CD14-positive monocyte (primary cell): Measurements from ENCODE around the gene IRF8. TPM values are rescaled to one million over a fixed set of nuclear protein-coding genes. Genes with fewer than 3 reads are reported as not detected.

ENCODE experiments used
- DNase-seq, 3 donors: peaks; one replicate each; pipeline ENCODE4 v3.0.0-alpha.2; 2011 to 2022
- H2AFZ ChIP-seq: 2 replicates; pipeline ENCODE4 v1.6.0; 2012; ENCODE audit warnings: mild to moderate bottlenecking, low read depth, low read length, inconsistent platforms; ENCODE audit not compliant: insufficient read depth, poor library complexity, severe bottlenecking
- H3K27ac ChIP-seq, 2 donors: 1 replicate in 1 of 2; 2 replicates in 1 of 2; pipeline ENCODE4 v1.5.1; 2012 to 2013; ENCODE audit warnings: low read length in 2 of 2, control low read depth in 1 of 2, inconsistent platforms in 1 of 2, low read depth in 1 of 2, mild to moderate bottlenecking in 1 of 2
- H3K27me3 ChIP-seq, 2 donors: one replicate each; pipeline versions ENCODE4 v1.6.0 to v1.6.1; 2011 to 2013; ENCODE audit warnings: low read length in 2 of 2; ENCODE audit not compliant: control insufficient read depth in 2 of 2, insufficient read depth in 2 of 2
- H3K36me3 ChIP-seq, 2 donors: replicated peaks in 1 of 2; 1 replicate in 1 of 2; 2 replicates in 1 of 2; pipeline versions ENCODE4 v1.5.1 to v1.6.1; 2012 to 2013; ENCODE audit warnings: low read length in 2 of 2, control low read depth in 1 of 2, inconsistent platforms in 1 of 2, mild to moderate bottlenecking in 1 of 2; ENCODE audit not compliant: insufficient read depth in 2 of 2, control insufficient read depth in 1 of 2
- H3K4me1 ChIP-seq, 2 donors: 1 replicate in 1 of 2; 2 replicates in 1 of 2; pipeline versions ENCODE4 v1.5.1 to v1.6.1; 2012 to 2013; ENCODE audit warnings: low read length in 2 of 2, control low read depth in 1 of 2, inconsistent platforms in 1 of 2, mild to moderate bottlenecking in 1 of 2, moderate library complexity in 1 of 2; ENCODE audit not compliant: insufficient read depth in 2 of 2, control insufficient read depth in 1 of 2
- H3K4me2 ChIP-seq: replicated peaks from 2 replicates; pipeline ENCODE3; 2012; ENCODE audit warnings: low read length, moderate library complexity, mild to moderate bottlenecking; ENCODE audit not compliant: poor library complexity, severe bottlenecking; ENCODE audit errors: extremely low read depth
- H3K4me3 ChIP-seq, 3 experiments: fragments of 200-600 bp in 1 of 3; sonication (generic) in 1 of 3; replicated peaks in 1 of 3; 1 replicate in 2 of 3; 2 replicates in 1 of 3; pipeline ENCODE4 v1.5.1; 2011 to 2013; ENCODE audit warnings: low read length in 3 of 3, mild to moderate bottlenecking in 3 of 3, control low read depth in 2 of 3, low read depth in 2 of 3, inconsistent platforms in 1 of 3, moderate library complexity in 1 of 3
- H3K79me2 ChIP-seq: 2 replicates; pipeline ENCODE4 v1.6.0; 2012; ENCODE audit warnings: mild to moderate bottlenecking, control low read depth, inconsistent platforms, low read length, moderate library complexity; ENCODE audit not compliant: insufficient read depth
- H3K9ac ChIP-seq: 2 replicates; pipeline ENCODE4 v1.6.0; 2017; ENCODE audit warnings: low read length, mild to moderate bottlenecking; ENCODE audit not compliant: insufficient read depth, poor library complexity, severe bottlenecking
- H3K9me3 ChIP-seq, 2 donors: replicated peaks in 1 of 2; 1 replicate in 1 of 2; 2 replicates in 1 of 2; pipeline versions ENCODE4 v1.5.1 to v1.6.1; 2012 to 2013; ENCODE audit warnings: low read length in 2 of 2, control low read depth in 1 of 2; ENCODE audit not compliant: control insufficient read depth in 1 of 2, insufficient read depth in 1 of 2
- H4K20me1 ChIP-seq: 2 replicates; pipeline ENCODE4 v1.6.0; 2012; ENCODE audit warnings: mild to moderate bottlenecking, low read length, control low read depth, moderate library complexity; ENCODE audit not compliant: insufficient read depth
- H3K27ac Mint-ChIP-seq, 7 donors: one replicate each; pipeline ENCODE4 v1.8.0; 2020; ENCODE audit warnings: mild to moderate bottlenecking in 7 of 7, mixed read lengths in 7 of 7, moderate library complexity in 6 of 7, inconsistent platforms in 2 of 7
- H3K27me3 Mint-ChIP-seq, 3 donors: one replicate each; pipeline ENCODE4 v1.8.0; 2021 to 2022; ENCODE audit warnings: low read depth in 3 of 3, mild to moderate bottlenecking in 3 of 3, mixed read lengths in 3 of 3, moderate library complexity in 3 of 3, inconsistent platforms in 1 of 3
- H3K36me3 Mint-ChIP-seq, 2 donors: one replicate each; pipeline ENCODE4 v1.8.0; 2020; ENCODE audit warnings: mixed read lengths in 2 of 2, inconsistent platforms in 1 of 2, mild to moderate bottlenecking in 1 of 2
- H3K4me1 Mint-ChIP-seq: one replicate; pipeline ENCODE4 v1.8.0; 2020; ENCODE audit warnings: mild to moderate bottlenecking, mixed read lengths
- H3K4me3 Mint-ChIP-seq, 2 donors: one replicate each; pipeline ENCODE4 v1.8.0; 2020; ENCODE audit warnings: mild to moderate bottlenecking in 2 of 2, mixed read lengths in 2 of 2, moderate library complexity in 1 of 2
- H3K9me3 Mint-ChIP-seq, 7 donors: one replicate each; pipeline ENCODE4 v1.8.0; 2020 to 2022; ENCODE audit warnings: mixed read lengths in 7 of 7, mild to moderate bottlenecking in 6 of 7, moderate library complexity in 6 of 7, inconsistent platforms in 2 of 7
- WGBS: methylation state at CpG from one replicate; pipeline ENCODE4 v1.1.5; 2013; ENCODE audit warnings: missing lambda C conversion rate; ENCODE audit not compliant: insufficient coverage; 5-methylcytosine and 5-hydroxymethylcytosine counted together
- intact Hi-C, 2 donors: fragments of 100-400 bp; cut with micrococcal nuclease; formaldehyde crosslinking; loops; one replicate each; pipeline versions ENCODE4 v1.15.0 to v1.15.1; 2023
- polyA plus RNA-seq, 3 donors: library from polyadenylated mRNA; depleted of rRNA in 1 of 3; unstranded in 2 of 3; stranded (reverse) in 1 of 3; fragments of 300-500 nt in 2 of 3; fragments of >200 nt in 1 of 3; fragmentation: Illumina TruSeq in 2 of 3; gene quantifications; 1 replicate in 2 of 3; 2 replicates in 1 of 3; pipeline ENCODE4 v1.2.3, GENCODE V29; 2012 to 2021
- TF ChIP-seq, protein P1 (sequence below): fragments of 200-600 bp; IDR thresholded peaks from one replicate; pipeline ENCODE4 v1.8.0; 2022; ENCODE audit warnings: antibody characterized with exemption, mild to moderate bottlenecking

IRF8 gene
- polyA plus RNA-seq, 3 donors, result 157 to 187 (median 184) TPM

DNA sequence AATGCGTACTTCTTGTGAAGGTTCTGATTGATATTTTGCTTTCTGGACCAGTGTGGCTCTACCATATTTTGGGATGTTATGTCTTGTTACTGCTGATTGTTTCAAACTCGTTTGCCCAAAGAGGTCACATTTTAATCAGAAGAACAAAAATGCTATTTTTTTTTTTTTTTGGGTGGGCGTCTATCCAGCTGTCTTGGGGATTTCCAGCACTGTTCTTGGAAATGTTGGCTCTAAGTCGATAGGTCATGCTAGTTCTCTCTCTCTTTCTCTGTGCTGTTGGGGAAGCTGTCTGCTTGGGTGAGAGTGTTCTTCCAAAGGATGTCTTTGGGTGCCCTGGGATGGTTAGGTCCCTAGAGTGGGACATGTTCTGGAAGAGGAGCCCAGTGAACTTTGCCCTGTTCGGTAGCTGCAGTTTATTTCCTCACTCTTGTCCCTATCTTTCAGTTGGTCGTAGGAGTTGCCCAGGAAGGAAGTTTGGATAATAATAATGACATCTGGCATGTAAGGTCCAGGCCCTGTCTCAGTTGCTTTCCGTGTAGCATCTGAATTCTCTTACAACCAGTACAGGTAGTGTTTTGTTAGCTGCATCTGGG lies 2.9 kb downstream of the IRF8 start:
- DNase-seq, result no peak
- Histone ChIP-seq H3K79me2 (peaks cover 99% of the 10 kb centered on the region), H4K20me1 (peaks cover 68% of the 10 kb centered on the region), H3K4me1 (peaks cover 81 to 90% of the 10 kb centered on the region in 2 donors), H3K9me3 (no peaks in the 10 kb centered on the region), H3K4me3 (peak overlapping the region; percentile 72 to 98 (median 97)), H3K27me3 (no peaks in the 10 kb centered on the region), H3K36me3 (peaks cover 34 to 45% of the 10 kb centered on the region in 2 donors), H2AFZ (no peak overlapping the region), H3K9ac (peak overlapping the region; percentile 11), H3K27ac (peak overlapping the region; percentile 51 to 89), H3K4me2 (peak overlapping the region; percentile 96)
- no peaks in the 10 kb centered on the region for H3K9me3 Mint-ChIP-seq
- H3K4me3 Mint-ChIP-seq, result peak overlapping the region; percentile 91 to 96
- peaks cover 86% of the 10 kb centered on the region for H3K4me1 Mint-ChIP-seq
- H3K36me3 Mint-ChIP-seq, result peaks cover 57 to 61% of the 10 kb centered on the region in 2 donors
- H3K27me3 Mint-ChIP-seq, result no peaks in the 10 kb centered on the region
- intact Hi-C loops, result loop anchor here (2.0 to 10.0 kb wide), 6 partner anchors 45 to 115 kb away; no protein-coding TSS in a partner anchor
- TF ChIP-seq, protein P1, sequence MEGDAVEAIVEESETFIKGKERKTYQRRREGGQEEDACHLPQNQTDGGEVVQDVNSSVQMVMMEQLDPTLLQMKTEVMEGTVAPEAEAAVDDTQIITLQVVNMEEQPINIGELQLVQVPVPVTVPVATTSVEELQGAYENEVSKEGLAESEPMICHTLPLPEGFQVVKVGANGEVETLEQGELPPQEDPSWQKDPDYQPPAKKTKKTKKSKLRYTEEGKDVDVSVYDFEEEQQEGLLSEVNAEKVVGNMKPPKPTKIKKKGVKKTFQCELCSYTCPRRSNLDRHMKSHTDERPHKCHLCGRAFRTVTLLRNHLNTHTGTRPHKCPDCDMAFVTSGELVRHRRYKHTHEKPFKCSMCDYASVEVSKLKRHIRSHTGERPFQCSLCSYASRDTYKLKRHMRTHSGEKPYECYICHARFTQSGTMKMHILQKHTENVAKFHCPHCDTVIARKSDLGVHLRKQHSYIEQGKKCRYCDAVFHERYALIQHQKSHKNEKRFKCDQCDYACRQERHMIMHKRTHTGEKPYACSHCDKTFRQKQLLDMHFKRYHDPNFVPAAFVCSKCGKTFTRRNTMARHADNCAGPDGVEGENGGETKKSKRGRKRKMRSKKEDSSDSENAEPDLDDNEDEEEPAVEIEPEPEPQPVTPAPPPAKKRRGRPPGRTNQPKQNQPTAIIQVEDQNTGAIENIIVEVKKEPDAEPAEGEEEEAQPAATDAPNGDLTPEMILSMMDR, result no peak
- H3K27ac Mint-ChIP-seq, result peak overlapping the region; percentile 92 to 97 (median 95)
- WGBS, result 29% methylated on average over 3 of the region's 7 CpGs

DNA sequence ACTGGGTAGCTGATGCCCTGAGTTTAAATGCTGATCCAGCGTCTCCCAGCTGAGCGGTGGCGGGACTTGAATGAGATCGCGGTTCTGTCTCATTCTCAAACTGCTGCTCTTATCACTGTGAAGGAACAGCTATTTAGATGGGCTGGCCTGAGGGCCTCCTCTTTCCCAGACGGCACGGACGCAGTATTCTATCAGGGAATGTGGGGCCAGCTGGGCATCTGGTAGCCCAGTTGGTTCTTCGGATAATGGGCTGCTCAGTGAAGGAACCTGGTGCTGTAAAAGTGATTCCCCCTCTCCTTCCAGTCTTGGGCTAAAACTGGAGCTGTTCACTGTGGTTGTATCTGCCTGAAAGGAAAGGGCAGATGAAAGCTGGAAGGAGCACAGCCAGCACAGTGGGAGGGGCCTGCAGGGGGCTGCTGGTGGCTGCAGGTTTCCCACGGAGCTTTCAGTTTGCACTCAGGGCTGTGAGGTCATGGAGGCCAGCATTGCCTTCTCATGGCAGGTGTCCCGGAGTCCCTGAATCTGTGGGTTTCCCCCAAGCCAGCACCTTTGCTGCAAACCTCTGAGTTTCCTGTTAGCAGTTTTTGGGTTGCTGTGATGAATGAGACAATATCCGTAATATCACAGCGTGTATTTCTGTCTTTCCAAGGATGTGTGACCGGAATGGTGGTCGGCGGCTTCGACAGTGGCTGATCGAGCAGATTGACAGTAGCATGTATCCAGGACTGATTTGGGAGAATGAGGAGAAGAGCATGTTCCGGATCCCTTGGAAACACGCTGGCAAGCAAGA lies 3.6 kb downstream of the IRF8 start:
- peaks cover 99% of the 10 kb centered on the region for H3K79me2 ChIP-seq
- peak overlapping the region; percentile 47 for H3K9ac ChIP-seq
- H3K27me3 ChIP-seq, result no peaks in the 10 kb centered on the region
- H3K27ac ChIP-seq, result peak overlapping the region; percentile 49 to 89
- H2AFZ ChIP-seq, result peak overlapping the region; percentile 4
- Mint-ChIP-seq H3K36me3 (peaks cover 62 to 66% of the 10 kb centered on the region in 2 donors), H3K4me3 (peak overlapping the region; percentile 91 to 96), H3K9me3 (no peaks in the 10 kb centered on the region), H3K27ac (peak overlapping the region; percentile 92 to 97 (median 93)), H3K4me1 (peaks cover 85% of the 10 kb centered on the region), H3K27me3 (peaks cover 0 to 2% (median 0%) of the 10 kb centered on the region in 3 donors)
- TF ChIP-seq, protein P1, result no peak
- 39% methylated on average over 15 of the region's 20 CpGs for WGBS
- peaks cover 38 to 49% of the 10 kb centered on the region in 2 donors for H3K36me3 ChIP-seq
- intact Hi-C loops, result loop anchor here (2.0 to 10.0 kb wide), 6 partner anchors 45 to 115 kb away; no protein-coding TSS in a partner anchor
- DNase-seq, result peak in 1 of 3 donors; percentile 40
- H3K4me1 ChIP-seq, result peaks cover 82 to 90% of the 10 kb centered on the region in 2 donors
- peak overlapping the region; percentile 72 to 98 (median 97) for H3K4me3 ChIP-seq
- H3K4me2 ChIP-seq, result peak overlapping the region; percentile 96
- peaks cover 69% of the 10 kb centered on the region for H4K20me1 ChIP-seq
- no peaks in the 10 kb centered on the region for H3K9me3 ChIP-seq
